ENCODE data around the gene GRIP1.

GRIP1 gene

DNA sequence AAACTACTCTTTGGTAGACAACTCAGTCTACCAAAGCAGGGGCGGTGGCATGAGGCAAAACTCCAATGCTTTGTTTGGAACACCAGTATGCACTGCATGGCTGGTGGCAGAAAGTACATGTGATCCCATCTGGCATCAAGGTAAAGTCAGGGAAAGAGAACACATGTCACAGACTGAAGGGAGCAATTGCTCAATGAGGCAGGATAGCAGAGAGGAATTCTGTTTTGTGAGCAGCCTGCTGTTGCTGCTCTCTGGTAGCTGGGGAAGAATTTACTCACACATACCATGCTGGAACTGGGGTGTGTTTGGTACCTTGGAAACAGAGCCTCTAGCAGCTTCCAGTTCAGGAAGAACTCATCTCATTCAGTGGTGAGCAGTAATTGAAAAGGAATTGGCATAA lies 291.8 kb downstream of the GRIP1 start:
- no peak for DNase-seq (ENCODE audit: low read depth in 3 of 3)

DNA sequence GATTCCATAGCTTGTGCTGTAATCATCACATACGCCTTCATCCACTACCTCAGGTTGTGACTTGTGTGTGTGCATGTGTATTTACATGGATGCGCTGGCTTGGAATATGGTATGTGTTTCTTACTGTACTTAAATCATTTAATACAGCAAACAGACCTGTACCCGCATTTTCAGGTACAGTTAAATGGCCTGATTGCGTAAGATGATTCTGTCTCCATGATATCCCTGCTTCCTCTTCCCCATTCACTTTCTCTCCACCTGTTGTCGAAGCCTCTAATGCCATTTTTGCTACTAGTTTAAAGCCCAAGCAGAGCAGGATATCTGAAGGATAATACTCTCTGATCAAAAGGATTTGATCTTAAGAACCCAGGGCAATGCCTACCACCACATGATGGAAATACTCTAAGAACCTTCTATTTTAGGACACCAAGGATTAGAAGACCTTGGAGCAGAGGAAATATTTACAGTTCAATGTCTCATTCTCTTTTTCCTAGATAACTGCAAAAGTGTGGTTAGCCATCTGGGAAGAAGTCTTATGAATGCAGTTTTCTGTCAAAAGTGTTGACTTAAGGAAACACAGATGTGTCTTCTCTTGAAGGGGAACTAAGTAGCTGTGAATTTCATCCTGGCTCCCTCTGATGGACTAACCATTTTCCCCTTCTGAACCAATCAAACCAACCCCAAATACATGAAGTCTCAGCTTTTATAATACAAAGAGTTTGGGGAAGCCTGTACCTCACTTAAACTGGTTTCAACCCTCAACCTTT lies 297.9 kb downstream of the GRIP1 start:
- DNase-seq (ENCODE audit: low read depth in 3 of 3), result no peak

DNA sequence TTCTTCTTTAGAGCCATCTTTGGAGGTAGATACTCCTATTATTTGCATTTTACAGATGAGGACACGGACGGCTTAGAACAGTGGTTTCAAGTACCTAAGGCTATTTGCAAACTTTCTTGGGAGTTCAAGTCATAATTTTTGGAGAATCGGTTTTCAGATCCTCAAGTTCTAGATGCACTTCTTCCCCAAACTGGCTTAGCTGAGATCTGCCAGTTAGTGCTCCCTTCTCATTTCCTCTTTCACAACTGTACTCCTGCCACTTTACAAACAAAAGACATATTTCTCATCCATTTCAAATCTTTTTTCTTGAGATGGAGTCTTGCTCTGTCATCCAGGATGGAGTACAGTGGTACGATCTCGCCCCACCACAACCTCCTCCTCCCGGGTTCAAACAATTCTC lies 299.3 kb downstream of the GRIP1 start:
- no peak for DNase-seq (ENCODE audit: low read depth in 3 of 3)

DNA sequence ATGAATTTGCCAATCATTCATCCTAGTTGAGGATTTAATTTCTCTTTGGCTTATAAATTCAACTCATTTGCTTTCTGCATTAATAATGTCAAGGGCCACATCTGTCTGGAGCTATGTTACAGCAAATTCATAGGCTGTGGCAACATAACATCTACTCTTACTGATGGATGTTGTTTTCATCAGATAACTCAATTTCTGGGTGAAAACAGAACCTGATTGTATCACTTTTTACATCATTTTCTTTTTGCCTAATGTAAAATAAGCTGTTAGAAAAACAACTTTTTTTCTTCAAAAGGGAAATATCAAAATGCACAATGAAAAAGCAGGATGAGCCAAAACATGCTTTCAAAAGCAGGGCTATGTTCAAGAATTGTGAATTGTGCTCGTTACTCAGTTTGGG lies 303.3 kb downstream of the GRIP1 start:
- DNase-seq (ENCODE audit: low read depth in 3 of 3), result no peak

DNA sequence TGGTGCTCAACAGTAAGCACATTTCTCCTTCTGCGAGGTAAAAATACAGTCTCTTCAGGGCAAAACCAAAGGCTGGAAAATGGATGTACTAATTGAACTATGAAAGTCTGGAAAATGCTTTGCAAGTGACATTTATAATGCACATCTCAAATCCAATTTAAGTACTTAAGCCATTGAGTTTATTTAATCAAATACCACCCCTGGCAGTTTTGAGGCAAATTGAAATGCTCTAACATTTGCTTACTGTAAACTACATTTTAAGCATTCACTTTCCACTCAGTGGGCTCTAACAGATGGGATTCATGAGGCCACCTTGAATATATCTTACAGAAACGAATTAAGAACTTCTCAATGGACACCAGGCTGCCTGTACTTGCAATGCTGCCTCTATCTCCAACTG lies 306.9 kb downstream of the GRIP1 start:
- DNase-seq (ENCODE audit: low read depth in 3 of 3), result no peak

DNA sequence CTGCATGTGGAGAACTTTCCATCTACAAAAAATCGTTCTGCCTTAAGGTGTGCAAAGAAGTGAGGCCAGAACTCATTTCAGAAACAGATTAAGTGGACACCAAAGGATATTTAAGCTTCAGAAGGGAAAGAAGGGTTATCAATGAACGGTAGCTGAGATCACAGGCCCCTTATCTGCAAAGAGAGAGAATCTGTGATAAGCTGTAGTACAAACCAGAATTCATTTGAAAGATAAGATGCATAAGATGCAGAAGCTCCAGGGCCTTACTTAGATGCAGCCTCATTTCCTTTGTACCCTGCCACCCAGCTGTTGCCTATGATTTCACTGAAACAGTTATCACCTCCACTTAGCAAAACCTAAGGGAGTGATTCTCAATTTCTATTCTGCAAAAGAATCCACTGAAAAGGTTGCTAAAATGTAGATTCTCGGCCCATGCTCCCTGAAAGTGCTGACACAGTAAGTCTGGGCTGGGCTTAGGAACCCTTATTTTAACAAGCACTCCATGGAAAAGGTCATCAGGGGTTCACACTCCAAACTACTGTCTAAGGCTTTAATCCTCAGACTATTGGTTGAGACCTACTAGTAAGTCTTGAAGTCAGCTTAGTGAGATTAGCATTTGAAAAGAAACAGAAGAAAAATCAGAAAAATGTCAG lies 311.7 kb downstream of the GRIP1 start:
- DNase-seq (ENCODE audit: low read depth in 3 of 3), result no peak

DNA sequence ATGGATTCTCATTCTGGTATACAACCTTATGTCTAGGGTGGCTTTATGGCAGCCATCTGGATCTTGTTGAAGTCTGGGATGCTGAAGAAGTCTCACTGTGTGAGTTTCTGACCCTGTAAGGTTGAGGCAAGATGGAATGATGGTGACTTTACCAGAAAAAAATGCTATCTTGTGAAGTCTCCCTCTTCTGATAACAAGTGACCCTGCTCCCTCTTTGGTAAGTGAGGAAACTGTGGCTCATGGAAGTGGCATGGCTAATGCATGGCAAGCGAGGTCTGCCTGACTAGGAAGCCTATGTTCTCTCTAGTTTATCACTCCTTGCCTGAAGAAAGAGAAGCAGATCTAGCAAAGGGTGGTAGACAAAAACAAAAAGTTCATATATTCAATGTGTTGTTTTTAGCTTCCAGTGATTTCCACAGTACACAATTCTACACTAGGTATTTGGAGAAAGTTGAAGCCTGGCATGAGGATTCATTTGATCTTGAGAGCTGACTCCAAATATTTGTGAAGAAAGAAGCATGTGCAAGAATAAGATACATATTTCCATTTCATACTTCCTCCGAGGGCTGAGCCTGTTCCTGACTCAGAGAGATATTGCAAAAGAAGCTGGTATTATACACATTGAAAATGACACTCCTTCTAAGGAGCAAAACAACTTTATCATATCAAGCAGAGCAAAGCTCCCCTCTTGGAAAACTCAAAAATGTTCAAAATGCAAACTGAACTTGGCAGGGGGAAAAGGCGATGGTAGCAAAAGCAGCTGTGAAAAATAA lies 313.0 kb downstream of the GRIP1 start:
- DNase-seq (ENCODE audit: low read depth in 3 of 3), result no peak

DNA sequence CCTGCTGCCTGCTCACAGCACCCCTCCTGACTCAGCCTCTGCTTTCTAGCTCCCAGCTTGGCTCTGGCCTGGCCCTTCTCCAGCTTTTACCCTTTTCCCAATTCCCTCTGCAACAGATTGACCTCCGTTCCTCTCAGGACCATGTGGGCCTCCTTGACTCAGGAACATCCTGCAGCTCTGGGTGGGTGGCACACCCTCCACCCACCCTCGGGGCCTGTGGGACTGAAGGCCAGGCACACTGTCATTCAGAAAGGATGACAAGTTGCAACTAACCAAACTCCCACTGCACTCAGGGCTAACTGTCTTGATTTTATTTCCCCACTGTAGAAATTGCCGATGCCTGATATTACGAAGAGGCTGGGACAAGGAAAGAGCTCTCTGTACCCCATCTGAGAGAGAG lies 317.2 kb downstream of the GRIP1 start:
- no peak for DNase-seq (ENCODE audit: low read depth in 3 of 3)

DNA sequence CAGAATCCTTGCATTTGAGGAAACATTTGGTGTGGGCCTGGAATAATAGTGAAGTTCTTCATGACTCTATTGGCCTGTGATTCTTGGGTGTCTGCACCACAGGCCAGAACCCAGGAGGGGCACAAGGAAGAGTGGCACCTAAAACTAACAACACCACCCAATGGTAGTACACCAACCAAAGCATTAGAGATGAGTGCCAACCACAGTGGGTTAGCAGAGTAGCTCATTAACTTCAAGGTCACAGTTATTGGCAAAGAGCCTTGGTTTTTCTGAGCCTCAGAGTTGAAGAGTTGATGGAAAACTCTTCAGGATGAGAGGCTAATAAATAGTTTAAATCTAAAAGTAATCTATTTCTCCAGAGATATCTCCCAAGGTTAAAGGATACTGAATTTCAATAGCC lies 319.6 kb downstream of the GRIP1 start:
- no peak for DNase-seq (ENCODE audit: low read depth in 3 of 3)

DNA sequence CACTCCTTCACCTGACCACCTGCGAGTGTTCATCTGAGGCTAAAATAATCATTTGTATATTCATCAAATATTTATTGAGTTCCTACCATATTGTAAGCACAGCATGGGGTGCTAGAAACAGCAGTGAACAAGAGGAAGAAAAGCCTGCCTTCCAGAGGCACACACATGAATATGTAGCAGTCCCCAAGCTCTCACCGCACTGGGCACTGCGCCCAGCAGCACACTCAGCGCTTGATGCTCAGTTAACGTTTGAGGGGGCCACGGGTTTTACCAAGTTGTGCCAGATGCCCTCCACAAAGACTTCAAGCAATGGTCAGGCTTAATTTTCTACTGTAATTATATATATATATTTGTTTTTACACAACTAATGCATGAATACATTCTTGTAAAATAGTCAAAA lies 324.6 kb downstream of the GRIP1 start:
- DNase-seq (ENCODE audit: low read depth in 3 of 3), result no peak

DNA sequence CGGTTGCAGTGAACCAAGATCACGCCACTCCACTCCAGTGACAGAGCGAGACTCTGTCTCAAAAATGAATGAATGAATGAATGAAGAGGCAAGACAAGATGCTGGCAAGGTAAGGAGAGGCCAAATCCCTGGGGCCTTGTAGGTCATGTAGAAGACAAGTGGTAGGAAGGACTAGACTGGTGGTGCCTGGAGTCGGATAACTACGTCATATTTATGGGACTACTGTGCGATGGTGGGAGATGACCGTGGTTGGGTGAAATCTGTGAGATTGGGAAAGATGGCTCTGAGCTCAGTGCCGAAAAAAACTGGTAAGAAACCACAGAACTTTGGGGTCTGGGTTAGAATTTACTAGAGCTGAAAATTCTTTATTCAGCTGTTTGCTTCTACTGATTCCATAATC lies 326.0 kb downstream of the GRIP1 start:
- no peak for DNase-seq (ENCODE audit: low read depth in 3 of 3)

DNA sequence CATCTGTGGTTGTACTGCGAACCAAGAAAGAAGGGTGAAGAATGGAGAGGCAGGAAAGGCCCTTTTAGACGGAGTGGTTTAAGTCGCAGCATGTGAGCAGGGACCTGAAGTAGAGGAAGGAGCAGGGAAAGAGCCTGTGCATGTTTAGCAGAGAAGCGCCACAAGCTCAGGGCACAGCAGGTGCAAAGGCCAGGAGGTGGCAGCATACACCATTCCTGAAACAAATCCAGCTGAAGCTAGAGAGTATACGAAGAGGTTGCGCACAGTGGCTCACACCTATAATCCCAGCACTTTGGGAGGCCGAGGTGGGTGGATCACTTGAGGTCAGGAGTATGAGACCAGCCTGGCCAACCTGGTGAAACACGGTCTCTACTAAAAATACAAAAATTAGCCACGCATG lies 326.7 kb downstream of the GRIP1 start:
- DNase-seq (ENCODE audit: low read depth in 3 of 3), result no peak

DNA sequence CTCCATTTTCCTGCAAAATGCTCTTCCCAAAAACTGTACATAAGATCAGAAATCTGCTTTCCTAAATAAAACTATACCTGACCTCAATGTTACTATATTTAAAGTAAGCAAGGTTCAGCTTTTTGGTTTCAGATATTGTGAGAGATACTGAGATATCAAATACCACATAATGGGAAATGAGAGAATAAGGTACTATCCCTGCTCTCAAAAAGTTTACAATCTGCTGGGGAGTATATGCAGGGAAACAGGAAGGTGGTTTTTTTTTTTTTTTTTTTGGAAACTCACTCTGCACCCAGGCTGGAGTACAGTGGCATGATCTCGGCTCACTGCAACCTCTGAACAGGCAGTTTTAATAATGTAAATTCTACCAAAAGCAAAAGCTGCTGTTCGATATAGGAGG lies 327.6 kb downstream of the GRIP1 start:
- no peak for DNase-seq (ENCODE audit: low read depth in 3 of 3)

DNA sequence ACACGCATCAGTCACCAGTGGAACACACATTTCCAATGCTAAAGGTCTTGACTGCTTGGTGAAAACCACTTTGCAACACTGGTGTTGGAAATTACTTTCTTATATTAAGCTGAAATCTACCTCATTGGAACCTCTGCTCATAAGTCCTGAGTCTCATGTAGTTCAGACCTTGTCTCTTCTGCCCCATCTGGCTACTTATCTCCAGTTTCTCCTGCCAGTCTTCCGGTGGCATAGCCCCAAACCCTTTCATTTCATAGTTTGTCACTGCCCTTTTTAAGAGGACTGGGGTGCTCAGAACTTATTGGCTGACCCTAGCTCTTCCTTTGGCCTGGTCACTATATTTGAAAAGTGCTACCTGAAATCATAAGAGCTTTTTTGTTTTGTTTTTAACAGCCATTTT lies 332.9 kb downstream of the GRIP1 start:
- no peak for DNase-seq (ENCODE audit: low read depth in 3 of 3)

DNA sequence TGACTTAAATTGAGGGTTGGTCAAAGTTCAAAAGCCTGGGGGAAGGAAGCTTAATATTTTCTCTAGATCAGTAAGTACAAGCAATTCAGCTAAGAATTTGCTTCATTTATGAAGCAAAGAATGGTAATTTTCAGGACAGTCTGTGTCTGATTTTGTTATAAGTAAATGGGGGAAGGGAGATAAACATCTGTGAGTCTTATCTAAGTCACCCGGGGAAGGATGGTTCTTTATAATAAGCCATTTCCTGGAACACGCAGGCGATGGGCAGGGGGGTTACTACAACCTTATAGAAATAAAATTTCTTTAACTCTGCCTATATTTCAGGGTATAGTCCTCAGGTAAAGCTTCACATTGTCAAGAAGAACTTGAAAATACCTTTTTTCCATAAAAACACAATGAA lies 333.7 kb downstream of the GRIP1 start:
- DNase-seq (ENCODE audit: low read depth in 3 of 3), result no peak

DNA sequence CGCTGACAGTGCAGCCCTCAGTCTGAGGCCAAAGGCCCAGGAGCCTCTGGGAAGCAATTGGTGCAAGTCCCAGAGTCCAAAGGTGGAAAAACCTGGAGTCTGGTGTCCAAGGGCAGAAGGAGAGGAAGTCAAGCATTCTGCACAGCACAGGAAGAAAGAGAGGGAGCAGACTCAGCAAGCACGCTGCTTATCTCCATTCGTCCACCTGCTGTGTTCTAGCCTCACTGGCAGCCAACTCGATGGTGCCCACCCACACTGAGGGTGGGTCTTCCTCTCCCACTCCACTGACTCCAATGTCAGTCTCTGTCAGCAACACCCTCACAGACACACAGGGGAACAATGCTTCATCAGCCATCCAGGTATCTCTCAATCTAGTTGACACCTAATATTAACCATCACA lies 337.8 kb downstream of the GRIP1 start:
- no peak for DNase-seq (ENCODE audit: low read depth in 3 of 3)

DNA sequence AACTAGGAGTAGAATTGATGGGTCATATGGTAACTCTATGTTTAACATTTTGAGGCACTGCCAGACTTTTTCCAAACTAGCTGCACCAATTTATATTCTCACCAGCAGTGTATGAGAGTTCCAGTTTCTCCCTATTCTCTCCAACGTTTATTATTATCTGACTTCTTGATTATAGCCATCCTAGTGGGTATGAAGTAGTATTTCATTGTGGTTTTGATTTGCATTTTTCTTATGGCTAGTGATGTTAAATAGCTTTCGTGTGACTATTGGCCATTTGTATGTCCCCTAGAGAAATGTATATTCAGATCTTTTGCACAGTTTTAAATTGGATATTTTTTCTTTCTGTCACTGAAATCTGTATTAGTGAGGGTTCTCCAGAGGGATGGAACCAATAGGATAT lies 338.7 kb downstream of the GRIP1 start:
- no peak for DNase-seq (ENCODE audit: low read depth in 3 of 3)

DNA sequence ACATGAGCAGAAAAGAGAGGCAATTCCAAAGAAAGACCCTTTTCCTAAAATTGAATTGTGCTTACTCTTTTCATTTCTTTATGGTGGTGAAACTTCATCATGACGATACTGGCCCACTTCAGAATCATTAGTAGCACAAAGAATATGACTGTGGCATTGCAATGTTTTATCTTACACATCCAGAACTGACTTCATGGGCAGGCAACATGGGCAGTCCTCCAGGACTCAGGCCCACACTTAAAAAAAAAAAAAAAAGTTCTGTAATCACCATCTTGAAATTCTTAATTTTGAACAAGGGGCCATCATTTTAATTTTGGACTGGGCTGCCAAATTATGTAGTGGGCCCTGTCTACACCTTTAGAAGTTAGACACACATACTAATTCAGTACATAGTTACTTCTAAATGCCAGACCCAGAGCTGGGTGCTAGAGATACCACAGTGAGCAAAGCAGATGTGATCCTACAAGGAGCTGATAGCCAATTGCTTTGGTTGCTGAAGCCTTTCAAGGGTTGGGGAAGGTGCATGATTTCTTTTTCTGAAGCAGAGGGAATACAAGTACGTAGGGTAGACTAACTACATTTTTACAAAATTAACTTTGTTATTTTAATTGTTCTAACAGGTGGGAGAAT lies 341.4 kb downstream of the GRIP1 start:
- DNase-seq (ENCODE audit: low read depth in 3 of 3), result no peak

DNA sequence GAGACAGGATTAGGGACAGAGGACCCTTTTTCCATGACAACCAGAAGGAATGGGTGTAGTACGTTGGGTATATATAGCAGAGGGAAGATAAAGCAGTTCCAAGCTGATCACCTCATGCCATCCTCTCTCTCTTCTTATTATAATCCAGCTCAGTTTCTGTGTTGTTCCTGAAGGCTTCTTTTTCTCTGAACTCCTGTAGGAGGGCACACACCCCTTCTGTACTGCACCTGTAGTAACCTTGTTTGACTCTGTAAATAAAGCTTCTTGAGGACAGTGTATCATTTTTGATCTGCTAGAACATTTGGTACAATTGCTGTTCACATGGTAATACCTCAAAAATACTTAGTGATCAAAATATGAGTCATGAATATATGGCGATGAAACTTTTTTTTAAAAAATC lies 343.1 kb downstream of the GRIP1 start:
- no peak for DNase-seq (ENCODE audit: low read depth in 3 of 3)

DNA sequence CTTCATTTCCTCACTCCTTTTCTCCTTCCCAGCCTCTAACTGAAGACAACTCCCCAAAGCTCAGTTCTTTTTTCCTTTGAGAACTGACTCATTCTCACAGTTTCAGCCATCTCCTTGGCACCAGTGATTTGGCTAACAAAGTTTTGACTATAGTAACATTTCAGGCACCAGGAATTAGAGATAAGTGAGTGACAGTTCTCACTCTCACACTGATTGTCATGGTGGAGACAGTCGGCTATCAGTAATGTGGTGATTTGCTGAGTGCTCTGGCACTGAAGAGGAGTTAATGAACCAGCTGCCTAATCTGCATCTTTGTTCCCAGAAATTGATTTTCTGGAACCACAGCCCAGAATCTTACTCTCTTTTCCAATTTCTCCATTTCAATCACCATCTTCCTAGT lies 347.1 kb downstream of the GRIP1 start:
- DNase-seq (ENCODE audit: low read depth in 3 of 3), result no peak

DNA sequence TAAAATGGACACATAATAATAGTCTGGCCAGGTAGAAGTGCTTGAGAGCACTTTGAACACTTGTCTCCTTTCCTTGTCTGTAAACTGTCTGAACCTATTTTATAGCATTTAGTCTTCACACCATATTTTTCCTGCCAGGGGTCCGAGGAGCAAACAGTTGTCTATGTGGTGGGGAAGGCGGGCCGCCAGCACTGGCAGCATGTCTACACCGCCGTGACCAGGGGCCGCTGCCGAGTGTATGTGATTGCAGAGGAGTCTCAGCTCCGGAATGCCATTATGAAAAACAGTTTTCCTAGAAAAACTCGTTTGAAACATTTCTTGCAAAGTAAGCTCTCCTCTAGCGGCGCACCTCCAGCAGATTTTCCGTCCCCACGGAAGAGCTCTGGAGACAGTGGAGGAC lies 347.9 kb downstream of the GRIP1 start:
- DNase-seq (ENCODE audit: low read depth in 3 of 3), result no peak

DNA sequence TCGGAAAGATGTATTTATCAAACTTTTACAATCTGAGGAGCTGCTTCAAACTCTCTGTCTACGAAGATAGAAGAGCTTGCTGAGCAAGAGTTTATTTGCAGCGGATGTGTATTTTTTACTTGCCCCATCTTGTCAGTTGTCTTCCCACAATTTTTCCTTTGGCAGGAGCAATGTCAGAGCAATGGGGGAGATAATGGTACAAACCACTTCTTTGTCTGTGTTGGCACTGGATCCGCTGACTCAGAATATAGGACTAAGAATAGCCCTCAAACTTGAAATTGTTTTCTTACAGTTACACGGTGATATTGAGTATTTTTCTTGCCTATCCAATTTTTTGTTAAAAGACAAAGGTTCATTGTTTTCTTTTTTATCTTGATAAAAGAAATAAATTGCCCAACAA lies 348.9 kb downstream of the GRIP1 start:
- DNase-seq (ENCODE audit: low read depth in 3 of 3), result no peak

DNA sequence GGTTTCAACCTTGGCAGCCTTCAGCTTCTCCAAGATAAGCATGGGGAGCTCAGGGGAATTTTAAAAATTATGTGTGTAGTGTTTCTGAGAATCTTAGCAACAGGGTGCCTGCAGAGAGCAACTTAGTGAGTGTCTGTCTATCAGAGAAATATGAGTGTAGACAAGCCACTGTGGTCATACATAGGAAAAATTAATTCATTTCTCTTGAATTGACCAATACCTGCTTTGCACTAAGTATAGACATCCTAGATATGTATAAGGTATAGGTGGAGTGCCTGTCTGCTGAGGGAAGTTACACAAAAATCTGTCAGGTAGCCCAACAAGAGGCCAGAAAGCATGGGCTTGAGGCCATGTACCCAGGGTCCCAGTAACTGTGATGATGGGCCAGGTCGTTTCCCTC lies 355.9 kb downstream of the GRIP1 start:
- no peak for DNase-seq (ENCODE audit: low read depth in 3 of 3)

All from stimulated activated CD4-positive, alpha-beta T cell treated with anti-CD3 and anti-CD28 coated beads, TNF-alpha, amount 100 ng/mL, for 24 hours (primary cell).